ENCODE results near the gene SDHB.

SDHB gene

GRCh38 chr1:17023102-17023501 is 30.7 kb downstream of the SDHB start:
- Histone ChIP-seq H3K27me3 (ENCODE audit: insufficient read depth, low read depth, severe bottlenecking) (no peaks in the 10 kb centered on the region), H3K36me3 (peaks cover 81% of the 10 kb centered on the region), H3K9me3 (ENCODE audit: severe bottlenecking) (no peaks in the 10 kb centered on the region), H3K27ac (no peak overlapping the region), H3K4me3 (ENCODE audit: low read depth, low read length) (no peak overlapping the region)
- no peak for DNase-seq
- TF ChIP-seq CTCF (IDR thresholded peaks at IDR 0.05; ENCODE audit: low read depth, low read length), result no peak

GRCh38 chr1:17021896-17022295 is 31.9 kb downstream of the SDHB start:
- H3K27ac ChIP-seq, result no peak overlapping the region
- peaks cover 73% of the 10 kb centered on the region for H3K36me3 ChIP-seq
- no peaks in the 10 kb centered on the region for H3K9me3 ChIP-seq (ENCODE audit: severe bottlenecking)
- no peak overlapping the region for H3K4me3 ChIP-seq (ENCODE audit: low read depth, low read length)
- no peak for DNase-seq
- H3K27me3 ChIP-seq (ENCODE audit: insufficient read depth, low read depth, severe bottlenecking), result no peaks in the 10 kb centered on the region
- no peak for TF ChIP-seq CTCF (IDR thresholded peaks at IDR 0.05; ENCODE audit: low read depth, low read length)

GRCh38 chr1:17020502-17020901 is 33.3 kb downstream of the SDHB start:
- TF ChIP-seq CTCF (IDR thresholded peaks at IDR 0.05; ENCODE audit: low read depth, low read length), result no peak
- Histone ChIP-seq H3K36me3 (peaks cover 63% of the 10 kb centered on the region), H3K4me3 (ENCODE audit: low read depth, low read length) (no peak overlapping the region), H3K9me3 (ENCODE audit: severe bottlenecking) (no peaks in the 10 kb centered on the region), H3K27ac (no peak overlapping the region), H3K27me3 (ENCODE audit: insufficient read depth, low read depth, severe bottlenecking) (no peaks in the 10 kb centered on the region)
- no peak for DNase-seq

- no peak for TF ChIP-seq CTCF (IDR thresholded peaks at IDR 0.05; ENCODE audit: low read depth, low read length)
- no peak overlapping the region for H3K27ac ChIP-seq
- H3K36me3 ChIP-seq, result peaks cover 55% of the 10 kb centered on the region
- DNase-seq, result no peak
- no peaks in the 10 kb centered on the region for H3K27me3 ChIP-seq (ENCODE audit: insufficient read depth, low read depth, severe bottlenecking)
- H3K9me3 ChIP-seq (ENCODE audit: severe bottlenecking), result no peaks in the 10 kb centered on the region
- H3K4me3 ChIP-seq (ENCODE audit: low read depth, low read length), result no peak overlapping the region
These were observed 35.0 kb downstream of the SDHB start for GRCh38 chr1:17018849-17019248.

- Histone ChIP-seq H3K36me3 (peaks cover 44% of the 10 kb centered on the region), H3K4me3 (ENCODE audit: low read depth, low read length) (no peak overlapping the region), H3K9me3 (ENCODE audit: severe bottlenecking) (no peaks in the 10 kb centered on the region), H3K27me3 (ENCODE audit: insufficient read depth, low read depth, severe bottlenecking) (no peaks in the 10 kb centered on the region), H3K27ac (no peak overlapping the region)
- TF ChIP-seq CTCF (IDR thresholded peaks at IDR 0.05; ENCODE audit: low read depth, low read length), result no peak
- no peak for DNase-seq
These were observed 36.4 kb downstream of the SDHB start for GRCh38 chr1:17017435-17017834.

GRCh38 chr1:17016317-17016661 is 37.5 kb downstream of the SDHB start:
- Histone ChIP-seq H3K36me3 (peaks cover 33% of the 10 kb centered on the region), H3K4me3 (ENCODE audit: low read depth, low read length) (no peak overlapping the region), H3K27me3 (ENCODE audit: insufficient read depth, low read depth, severe bottlenecking) (no peaks in the 10 kb centered on the region), H3K27ac (no peak overlapping the region), H3K9me3 (ENCODE audit: severe bottlenecking) (no peaks in the 10 kb centered on the region)
- TF ChIP-seq CTCF (IDR thresholded peaks at IDR 0.05; ENCODE audit: low read depth, low read length), result no peak
- DNase-seq, result no peak
